Karpas-422 (cell line): ENCODE results near the gene FAM135A. TPM values are rescaled to one million over a fixed set of nuclear protein-coding genes. Genes with fewer than 3 reads are reported as not detected.
"Not testable (repeated sequence)": the region's sequence is repeated elsewhere in the genome, so short reads cannot be mapped to it uniquely, and the experiment has no call there.

Experiments
- DNase-seq: peaks from one replicate; pipeline ENCODE4 v3.0.0-alpha.2; 2015
- H2AFZ ChIP-seq: fragments of 200-600 bp; sonication (generic); 2 replicates; pipeline ENCODE4 v1.6.1; 2014; ENCODE audit warnings: antibody characterized with exemption, low read length, mixed read lengths
- H3K27ac ChIP-seq: fragments of 200-600 bp; sonication (generic); 2 replicates; pipeline ENCODE4 v1.5.1; 2014; ENCODE audit warnings: mild to moderate bottlenecking, low read length, moderate library complexity
- H3K27me3 ChIP-seq: fragments of 200-600 bp; sonication (generic); 2 replicates; pipeline ENCODE4 v1.6.1; 2014; ENCODE audit warnings: low read length, mixed read lengths
- H3K36me3 ChIP-seq: fragments of 200-600 bp; sonication (generic); 2 replicates; pipeline ENCODE4 v1.6.1; 2014; ENCODE audit warnings: low read length, mixed read lengths; ENCODE audit not compliant: insufficient read depth
- H3K4me1 ChIP-seq: fragments of 200-600 bp; sonication (generic); 2 replicates; pipeline ENCODE4 v1.6.1; 2014; ENCODE audit warnings: mild to moderate bottlenecking, low read length, mixed read lengths
- H3K4me2 ChIP-seq: fragments of 200-600 bp; sonication (generic); 2 replicates; pipeline ENCODE4 v1.6.1; 2014; ENCODE audit warnings: low read length, low read depth, mild to moderate bottlenecking; ENCODE audit not compliant: poor library complexity, severe bottlenecking
- H3K4me3 ChIP-seq: fragments of 200-600 bp; sonication (generic); 2 replicates; pipeline ENCODE4 v1.5.1; 2014; ENCODE audit warnings: mild to moderate bottlenecking, antibody characterized with exemption, low read length, mixed read lengths
- H3K79me2 ChIP-seq: fragments of 200-600 bp; sonication (generic); 2 replicates; pipeline ENCODE4 v1.6.1; 2014; ENCODE audit warnings: mild to moderate bottlenecking, low read length, mixed read lengths
- H3K9ac ChIP-seq: fragments of 200-600 bp; sonication (generic); 2 replicates; pipeline ENCODE4 v1.6.0; 2014; ENCODE audit warnings: low read length
- H3K9me2 ChIP-seq: fragments of 200-600 bp; sonication (generic), shearing (Covaris generic); replicated peaks from 2 replicates; pipeline ENCODE4 v1.6.0; 2014; ENCODE audit warnings: mild to moderate bottlenecking, low read length, moderate library complexity; ENCODE audit not compliant: insufficient read depth
- H3K9me3 ChIP-seq: fragments of 300-700, 200-600 bp; sonication (generic); 2 replicates; pipeline ENCODE4 v1.6.1; 2014; ENCODE audit warnings: low read length, mixed read lengths
- H4K20me1 ChIP-seq: fragments of 200-600 bp; sonication (generic); 2 replicates; pipeline ENCODE4 v1.6.1; 2014; ENCODE audit warnings: mild to moderate bottlenecking, antibody characterized with exemption, low read length, low read depth; ENCODE audit not compliant: insufficient read depth
- total RNA-seq: library from RNA; depleted of rRNA; stranded (reverse); fragments of >200 nt; shearing (Covaris generic); gene quantifications from 2 replicates; pipeline ENCODE4 v1.2.3, GENCODE V29; 2014; ENCODE audit warnings: low replicate concordance

FAM135A gene
- total RNA-seq, 1 experiment from 2014 or later, result 83.0 TPM

- peaks cover 28% of the 10 kb centered on the region for H3K36me3 ChIP-seq
Measured at GRCh38 chr6:70453899-70454298, 40.6 kb downstream of the FAM135A start.

GRCh38 chr6:70456735-70457134, 43.4 kb downstream of the FAM135A start:
- H3K4me3 ChIP-seq, result no peak overlapping the region
- no peak for DNase-seq
- H3K4me1 ChIP-seq, result no peaks in the 10 kb centered on the region
- no peaks in the 10 kb centered on the region for H3K27me3 ChIP-seq
- H3K79me2 ChIP-seq, result peaks cover 69% of the 10 kb centered on the region
- no peaks in the 10 kb centered on the region for H4K20me1 ChIP-seq
- H3K36me3 ChIP-seq, result peaks cover 28% of the 10 kb centered on the region
- no peak overlapping the region for H2AFZ ChIP-seq
- H3K9me3 ChIP-seq, result no peaks in the 10 kb centered on the region; the same call in 1 of the 2 replicates
- no peaks in the 10 kb centered on the region for H3K9me2 ChIP-seq
- no peak overlapping the region for H3K4me2 ChIP-seq
- H3K27ac ChIP-seq, result no peak overlapping the region
- H3K9ac ChIP-seq, result no peak overlapping the region

More at GRCh38 chr6:70453899-70454298, 40.6 kb downstream of the FAM135A start:
- H3K4me1 ChIP-seq, H3K9me2 ChIP-seq, H4K20me1 ChIP-seq, H3K9ac ChIP-seq, DNase-seq, H3K4me2 ChIP-seq, H3K27ac ChIP-seq, H3K4me3 ChIP-seq, H2AFZ ChIP-seq, H3K27me3 ChIP-seq, H3K9me3 ChIP-seq: not testable (repeated sequence)
- peaks cover 68% of the 10 kb centered on the region for H3K79me2 ChIP-seq

DNA sequence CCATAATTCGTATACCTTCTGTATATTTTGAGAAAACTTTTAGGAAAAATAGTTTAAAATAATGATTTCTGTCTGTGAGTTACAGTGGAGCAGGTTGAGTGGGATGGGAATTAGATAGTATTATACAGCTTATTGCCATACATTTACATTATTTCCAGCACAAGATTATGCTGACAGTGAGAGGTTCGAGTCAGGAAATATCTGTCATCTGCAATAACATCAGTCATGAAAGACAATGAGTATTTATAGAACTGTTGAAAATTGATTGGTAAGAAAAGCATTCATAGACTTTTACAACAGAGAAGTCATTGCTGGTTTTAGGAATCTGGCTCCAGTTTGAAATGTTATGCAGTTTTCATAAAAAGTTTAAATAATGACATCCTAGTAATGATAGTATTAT, 45.9 kb downstream of the FAM135A start:
- H3K9me3 ChIP-seq, result no peaks in the 10 kb centered on the region
- H3K27me3 ChIP-seq, result no peaks in the 10 kb centered on the region
- no peaks in the 10 kb centered on the region for H3K4me1 ChIP-seq
- no peak overlapping the region for H3K4me2 ChIP-seq
- DNase-seq, result no peak
- H3K4me3 ChIP-seq, result no peak overlapping the region
- H3K79me2 ChIP-seq, result peaks cover 77% of the 10 kb centered on the region
- no peak overlapping the region for H2AFZ ChIP-seq
- no peak overlapping the region for H3K9ac ChIP-seq
- H3K27ac ChIP-seq, result no peak overlapping the region
- no peaks in the 10 kb centered on the region for H3K9me2 ChIP-seq
- H4K20me1 ChIP-seq, result no peaks in the 10 kb centered on the region
- H3K36me3 ChIP-seq, result peaks cover 23% of the 10 kb centered on the region

GRCh38 chr6:70459699-70460098, 46.4 kb downstream of the FAM135A start:
- not testable (repeated sequence) for H3K27ac ChIP-seq, H3K4me3 ChIP-seq, H3K4me2 ChIP-seq, H2AFZ ChIP-seq, DNase-seq, H4K20me1 ChIP-seq, H3K27me3 ChIP-seq, H3K9me2 ChIP-seq, H3K9ac ChIP-seq, H3K9me3 ChIP-seq, H3K4me1 ChIP-seq
- peaks cover 77% of the 10 kb centered on the region for H3K79me2 ChIP-seq
- H3K36me3 ChIP-seq, result peaks cover 23% of the 10 kb centered on the region

GRCh38 chr6:70470016-70470415, 56.7 kb downstream of the FAM135A start:
- Histone ChIP-seq H3K4me1 (no peaks in the 10 kb centered on the region), H3K36me3 (peaks cover 44% of the 10 kb centered on the region), H3K27ac (no peak overlapping the region), H4K20me1 (no peaks in the 10 kb centered on the region), H3K79me2 (peaks cover 86% of the 10 kb centered on the region), H3K4me2 (no peak overlapping the region), H3K9me3 (no peaks in the 10 kb centered on the region), H3K9ac (no peak overlapping the region), H2AFZ (no peak overlapping the region), H3K4me3 (no peak overlapping the region), H3K27me3 (no peaks in the 10 kb centered on the region), H3K9me2 (no peaks in the 10 kb centered on the region)
- no peak for DNase-seq

- not testable (repeated sequence) for H2AFZ ChIP-seq, H3K9me3 ChIP-seq, H4K20me1 ChIP-seq, H3K9ac ChIP-seq, H3K4me2 ChIP-seq, H3K9me2 ChIP-seq, H3K4me1 ChIP-seq, H3K27ac ChIP-seq, DNase-seq, H3K27me3 ChIP-seq, H3K4me3 ChIP-seq
- Histone ChIP-seq H3K36me3 (peaks cover 45% of the 10 kb centered on the region), H3K79me2 (peaks cover 82% of the 10 kb centered on the region)
Measured at GRCh38 chr6:70470510-70470909, 57.2 kb downstream of the FAM135A start.

DNA sequence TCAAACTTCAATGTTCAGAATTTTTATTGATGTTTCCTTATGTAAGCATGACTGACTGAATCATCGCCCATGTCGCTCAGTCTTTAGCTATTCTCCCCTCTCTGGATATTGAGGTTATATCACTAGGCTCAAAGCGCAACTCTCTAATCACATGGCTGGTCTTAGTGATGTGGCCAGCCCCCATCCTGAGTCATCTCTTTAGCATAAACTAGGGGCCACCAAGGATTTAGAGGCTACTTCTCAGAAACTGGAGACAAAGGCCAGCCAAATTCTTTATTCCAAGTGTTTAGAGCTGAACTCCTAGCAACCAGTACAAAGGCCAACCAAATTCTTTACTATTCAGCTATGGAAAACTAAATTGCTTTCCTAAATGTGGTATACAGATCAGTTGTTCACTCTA, 61.4 kb downstream of the FAM135A start:
- H3K4me2 ChIP-seq, result no peak overlapping the region
- H3K4me1 ChIP-seq, result no peaks in the 10 kb centered on the region
- H3K9me3 ChIP-seq, result no peaks in the 10 kb centered on the region
- no peak overlapping the region for H3K27ac ChIP-seq
- H3K36me3 ChIP-seq, result peaks cover 60% of the 10 kb centered on the region
- no peak for DNase-seq
- H3K4me3 ChIP-seq, result no peak overlapping the region
- no peaks in the 10 kb centered on the region for H3K27me3 ChIP-seq
- no peak overlapping the region for H3K9ac ChIP-seq
- no peaks in the 10 kb centered on the region for H4K20me1 ChIP-seq
- H2AFZ ChIP-seq, result no peak overlapping the region
- H3K79me2 ChIP-seq, result peaks cover 46% of the 10 kb centered on the region
- H3K9me2 ChIP-seq, result no peaks in the 10 kb centered on the region

- no peak for DNase-seq
- no peak overlapping the region for H2AFZ ChIP-seq
- peaks cover 64% of the 10 kb centered on the region for H3K36me3 ChIP-seq
- H3K9ac ChIP-seq, result no peak overlapping the region
- H3K9me2 ChIP-seq, result no peaks in the 10 kb centered on the region
- no peak overlapping the region for H3K27ac ChIP-seq
- peaks cover 4% of the 10 kb centered on the region; the same call in 1 of the 2 replicates for H3K79me2 ChIP-seq
- H3K27me3 ChIP-seq, result no peaks in the 10 kb centered on the region
- H4K20me1 ChIP-seq, result no peaks in the 10 kb centered on the region
- H3K4me2 ChIP-seq, result no peak overlapping the region
- H3K9me3 ChIP-seq, result no peaks in the 10 kb centered on the region
- no peaks in the 10 kb centered on the region for H3K4me1 ChIP-seq
- no peak overlapping the region for H3K4me3 ChIP-seq
Measured at GRCh38 chr6:70479236-70479635, 65.9 kb downstream of the FAM135A start.

DNA sequence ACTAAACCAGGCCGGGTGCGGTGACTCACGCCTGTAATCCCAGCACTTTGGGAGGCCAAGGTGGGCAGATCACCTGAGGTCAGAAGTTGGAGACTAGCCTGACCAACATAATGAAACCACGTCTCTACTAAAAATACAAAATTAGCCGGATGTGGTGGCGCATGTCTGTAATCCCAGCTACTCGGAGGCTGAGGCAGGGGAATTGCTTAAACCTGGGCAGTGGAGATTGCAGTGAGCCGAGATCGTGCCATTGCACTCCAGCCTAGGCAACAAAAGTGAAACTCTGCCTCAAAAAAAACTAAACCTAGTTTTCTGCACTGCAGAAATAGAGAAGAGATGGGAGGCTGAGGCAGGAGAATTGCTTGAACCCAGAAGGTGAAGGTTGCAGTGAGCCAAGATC, 73.3 kb downstream of the FAM135A start:
- not testable (repeated sequence) for H3K27me3 ChIP-seq, H4K20me1 ChIP-seq, H3K27ac ChIP-seq, H3K4me2 ChIP-seq, H3K79me2 ChIP-seq, H3K4me3 ChIP-seq, H3K9ac ChIP-seq, H3K9me3 ChIP-seq, DNase-seq, H3K9me2 ChIP-seq, H2AFZ ChIP-seq, H3K4me1 ChIP-seq
- H3K36me3 ChIP-seq, result peaks cover 30% of the 10 kb centered on the region
